PC-3 (cell line): ENCODE results near the gene CHAF1A.

Experiments
- CTCF ChIP-seq: fragments of 300-600 bp; sonication (generic); conservative IDR thresholded peaks from 2 replicates; pipeline ENCODE4 v1.5.1; 2017; ENCODE audit warnings: antibody characterized with exemption, low read depth, mild to moderate bottlenecking, low read length
- EZH2 ChIP-seq: fragments of 300-600 bp; sonication (generic); IDR thresholded peaks from one replicate; pipeline ENCODE4 v1.6.1; 2017; ENCODE audit warnings: antibody characterized with exemption, mild to moderate bottlenecking, low read length; ENCODE audit not compliant: unreplicated experiment

- TF ChIP-seq CTCF (no peak), EZH2 (no peak)
These were observed 22.8 kb upstream of the CHAF1A start for GRCh38 chr19:4379383-4380253.
